Skeletal muscle tissue (tissue), 4 donors: ENCODE results near the gene ZNF398. TPM values are rescaled to one million over a fixed set of nuclear protein-coding genes. Genes with fewer than 3 reads are reported as not detected.
"Not testable (repeated sequence)": the region's sequence is repeated elsewhere in the genome, so short reads cannot be mapped to it uniquely, and the experiment has no call there.

Experiments
- H3K27ac ChIP-seq: one replicate; pipeline ENCODE4 v1.7.0; 2013; ENCODE audit warnings: mild to moderate bottlenecking, low read depth, low read length, inconsistent platforms
- H3K27me3 ChIP-seq, 3 donors: one replicate each; pipeline ENCODE4 v1.7.0; 2013; ENCODE audit warnings: low read length in 3 of 3; ENCODE audit not compliant: control insufficient read depth in 3 of 3, insufficient read depth in 3 of 3
- H3K36me3 ChIP-seq, 3 donors: one replicate each; pipeline ENCODE4 v1.7.0; 2013; ENCODE audit warnings: low read length in 3 of 3; ENCODE audit not compliant: control insufficient read depth in 3 of 3, insufficient read depth in 3 of 3
- H3K4me1 ChIP-seq, 3 donors: one replicate each; pipeline ENCODE4 v1.7.0; 2013; ENCODE audit warnings: low read length in 3 of 3, mild to moderate bottlenecking in 3 of 3; ENCODE audit not compliant: control insufficient read depth in 3 of 3, insufficient read depth in 3 of 3
- H3K4me3 ChIP-seq, 3 donors: one replicate each; pipeline ENCODE4 v1.7.0; 2013; ENCODE audit warnings: low read length in 3 of 3
- H3K9ac ChIP-seq, 3 donors: one replicate each; pipeline ENCODE4 v1.7.0; 2013; ENCODE audit warnings: low read length in 3 of 3, mild to moderate bottlenecking in 3 of 3, moderate library complexity in 2 of 3, low read depth in 1 of 3
- H3K9me3 ChIP-seq, 3 donors: one replicate each; pipeline ENCODE4 v1.7.0; 2013; ENCODE audit warnings: low read length in 3 of 3; ENCODE audit not compliant: control insufficient read depth in 3 of 3
- total RNA-seq: library from RNA; depleted of rRNA; stranded (reverse); fragments of >200 nt; gene quantifications from one replicate; pipeline ENCODE4 v1.2.3, GENCODE V29; 2014
- donor health status: Osteomylitis.

ZNF398 gene
- total RNA-seq, 1 donor from 2014 or later, result 9.4 TPM

GRCh38 chr7:149223761-149224160 lies 76.5 kb downstream of the ZNF398 start:
- H3K27ac ChIP-seq, result no peak overlapping the region
- H3K36me3 ChIP-seq, result peaks cover 29 to 34% (median 31%) of the 10 kb centered on the region in 3 donors
- H3K9me3 ChIP-seq, result no peaks in the 10 kb centered on the region
- H3K4me3 ChIP-seq, result no peak overlapping the region
- H3K4me1 ChIP-seq, result no peaks in the 10 kb centered on the region
- H3K9ac ChIP-seq, result no peak overlapping the region
- no peaks in the 10 kb centered on the region for H3K27me3 ChIP-seq

- no peaks in the 10 kb centered on the region for H3K4me1 ChIP-seq
- H3K27me3 ChIP-seq, result no peaks in the 10 kb centered on the region
- H3K36me3 ChIP-seq, result peaks cover 23 to 28% (median 28%) of the 10 kb centered on the region in 3 donors
- no peaks in the 10 kb centered on the region for H3K9me3 ChIP-seq
- H3K4me3 ChIP-seq, result no peak overlapping the region
- no peak overlapping the region for H3K9ac ChIP-seq
- no peak overlapping the region for H3K27ac ChIP-seq
Measured at GRCh38 chr7:149224352-149224751, 77.1 kb downstream of the ZNF398 start.

- Histone ChIP-seq H3K9ac (no peak overlapping the region), H3K9me3 (no peaks in the 10 kb centered on the region), H3K4me1 (no peaks in the 10 kb centered on the region)
Measured at GRCh38 chr7:149225106-149225505, 77.9 kb downstream of the ZNF398 start.

GRCh38 chr7:149225656-149226055 lies 78.4 kb downstream of the ZNF398 start:
- no peak overlapping the region for H3K4me3 ChIP-seq
- no peak overlapping the region for H3K9ac ChIP-seq
- H3K4me1 ChIP-seq, result no peaks in the 10 kb centered on the region
- H3K27ac ChIP-seq, result no peak overlapping the region
- no peaks in the 10 kb centered on the region for H3K9me3 ChIP-seq
- H3K27me3 ChIP-seq, result no peaks in the 10 kb centered on the region
- peaks cover 17 to 27% (median 25%) of the 10 kb centered on the region in 3 donors for H3K36me3 ChIP-seq

More at GRCh38 chr7:149225106-149225505, 77.9 kb downstream of the ZNF398 start:
- no peaks in the 10 kb centered on the region for H3K27me3 ChIP-seq
- peaks cover 21 to 28% (median 27%) of the 10 kb centered on the region in 3 donors for H3K36me3 ChIP-seq
- H3K4me3 ChIP-seq, result no peak overlapping the region
- H3K27ac ChIP-seq, result no peak overlapping the region

- not testable (repeated sequence) for H3K4me3 ChIP-seq, H3K27ac ChIP-seq, H3K27me3 ChIP-seq, H3K9me3 ChIP-seq, H3K9ac ChIP-seq, H3K4me1 ChIP-seq
- peaks cover 13 to 24% (median 21%) of the 10 kb centered on the region in 3 donors for H3K36me3 ChIP-seq
Measured at GRCh38 chr7:149226366-149226765, 79.1 kb downstream of the ZNF398 start.

- peaks cover 13 to 22% (median 20%) of the 10 kb centered on the region in 3 donors for H3K36me3 ChIP-seq
- H3K4me1 ChIP-seq, result no peaks in the 10 kb centered on the region
- H3K27me3 ChIP-seq, result no peaks in the 10 kb centered on the region
- H3K9me3 ChIP-seq, result no peaks in the 10 kb centered on the region
- H3K4me3 ChIP-seq, result no peak overlapping the region
- no peak overlapping the region for H3K27ac ChIP-seq
- no peak overlapping the region for H3K9ac ChIP-seq
Measured at GRCh38 chr7:149226840-149227494, 79.7 kb downstream of the ZNF398 start.

GRCh38 chr7:149228831-149229471 lies 81.7 kb downstream of the ZNF398 start:
- Histone ChIP-seq H3K27me3 (peaks cover 0 to 3% (median 2%) of the 10 kb centered on the region in 3 donors), H3K9ac (no peak overlapping the region), H3K27ac (no peak overlapping the region), H3K36me3 (peaks cover 13 to 19% (median 16%) of the 10 kb centered on the region in 3 donors), H3K4me3 (no peak overlapping the region), H3K4me1 (no peaks in the 10 kb centered on the region), H3K9me3 (no peaks in the 10 kb centered on the region)

GRCh38 chr7:149229526-149229925 lies 82.3 kb downstream of the ZNF398 start:
- Histone ChIP-seq H3K9me3 (no peaks in the 10 kb centered on the region), H3K27me3 (peaks cover 0 to 5% (median 3%) of the 10 kb centered on the region in 3 donors), H3K27ac (no peak overlapping the region), H3K36me3 (peaks cover 10 to 14% (median 12%) of the 10 kb centered on the region in 3 donors), H3K4me1 (no peaks in the 10 kb centered on the region), H3K4me3 (no peak overlapping the region), H3K9ac (no peak overlapping the region)

- Histone ChIP-seq H3K4me3 (no peak overlapping the region), H3K9ac (no peak overlapping the region), H3K27me3 (peaks cover 4 to 7% (median 5%) of the 10 kb centered on the region in 3 donors), H3K27ac (no peak overlapping the region), H3K4me1 (no peaks in the 10 kb centered on the region), H3K9me3 (no peaks in the 10 kb centered on the region), H3K36me3 (no peaks in the 10 kb centered on the region)
Measured at GRCh38 chr7:149232362-149232761, 85.1 kb downstream of the ZNF398 start.
